GM19397 (cell line): ENCODE data around the gene OR3A3.

Experiments
- ATAC-seq: cut with Tn5 transposase; IDR thresholded peaks from one replicate; pipeline ENCODE4 v1.9.1; 2021; ENCODE audit warnings: mild to moderate bottlenecking, moderate library complexity; ENCODE audit not compliant: unreplicated experiment

Gene OR3A3

DNA sequence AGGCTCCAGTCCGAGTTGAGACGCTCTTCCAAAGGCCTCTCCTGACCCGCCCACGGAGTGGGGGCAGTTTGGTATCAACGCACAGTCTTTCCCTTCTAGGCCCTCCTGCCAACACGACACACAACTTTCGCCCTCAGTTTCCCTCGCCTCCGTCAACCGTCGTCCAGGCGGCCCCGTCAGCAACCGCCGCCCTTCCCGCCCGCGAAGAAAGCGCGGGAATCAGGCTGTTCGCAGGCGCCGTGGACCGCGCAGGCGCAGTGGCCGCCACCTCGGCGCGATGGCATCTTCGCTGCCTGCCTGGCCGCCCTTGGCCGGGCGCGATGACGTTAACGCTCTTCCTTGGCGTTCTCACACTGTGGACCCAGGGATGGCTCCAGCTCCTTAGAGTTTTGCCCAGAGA is 60.4 kb downstream of the OR3A3 start, which contains the start of gene SPATA22:
SPATA22 (minus strand) TSS at position 221 of the 400 bp plus-strand sequence. CDS start 2,494 bp downstream, outside the sequence.
- ATAC-seq = no peak

DNA sequence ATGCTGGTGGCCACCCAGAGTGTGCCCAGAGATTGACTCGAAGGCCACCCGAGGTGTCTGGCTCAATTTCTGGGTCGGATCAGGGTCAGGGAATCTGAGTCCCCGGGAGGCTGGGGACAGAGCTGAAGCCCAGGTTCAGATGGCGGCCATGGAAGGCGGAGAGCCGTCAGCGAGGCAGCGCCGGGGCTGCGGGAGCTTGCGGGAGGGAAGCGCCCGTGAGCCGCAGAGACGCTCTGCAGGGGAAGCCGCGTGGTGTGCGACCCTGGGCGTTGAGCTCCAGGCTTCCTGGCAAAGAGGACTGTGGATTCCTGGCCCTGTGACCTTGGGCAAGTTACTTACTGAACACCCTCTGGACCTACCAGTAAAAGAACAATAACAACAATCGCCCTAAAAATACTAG is 61.0 kb downstream of the OR3A3 start:
- ATAC-seq = no peak
